Measurements from ENCODE around the gene ILRUN.

DNA sequence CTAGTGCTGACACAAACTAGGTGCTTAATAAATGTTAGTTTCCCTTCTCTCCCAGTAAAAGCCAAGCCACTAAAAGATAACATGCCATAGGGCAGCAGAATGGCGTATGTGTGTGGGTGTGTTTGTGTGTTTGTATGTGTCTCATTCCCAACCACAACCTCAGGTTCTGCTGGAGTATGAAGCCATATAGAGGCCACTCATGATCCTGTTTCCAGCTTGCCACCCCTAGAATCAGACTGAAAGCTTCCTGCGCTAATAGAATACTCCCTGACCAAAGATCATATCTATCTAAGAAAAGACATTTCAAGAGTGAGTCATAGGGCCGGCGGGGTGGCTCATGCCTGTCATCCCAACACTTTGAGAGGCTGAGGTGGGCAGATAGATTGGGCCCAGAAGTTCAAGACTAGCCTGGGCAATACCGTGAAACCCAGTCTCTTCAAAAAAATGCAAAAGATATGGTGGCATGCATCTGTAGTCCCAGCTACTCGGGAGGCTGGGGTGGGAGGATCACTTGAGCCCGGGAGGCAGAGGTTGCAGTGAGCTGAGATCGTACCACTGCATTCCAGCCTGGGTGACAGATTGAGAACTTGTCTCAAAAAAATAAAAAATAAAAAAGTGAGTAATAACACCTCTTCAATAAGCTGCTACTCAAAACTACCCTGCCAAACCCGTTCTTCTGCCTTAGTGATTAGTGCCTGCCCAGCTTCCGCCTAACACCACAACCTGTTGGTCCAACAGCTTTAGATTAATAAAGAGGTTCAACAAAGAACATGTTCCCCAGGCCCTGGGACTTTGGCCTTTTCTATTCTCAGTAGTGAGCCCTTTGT lies 48.9 kb upstream of the ILRUN start:
- TF ChIP-seq, protein P1, sequence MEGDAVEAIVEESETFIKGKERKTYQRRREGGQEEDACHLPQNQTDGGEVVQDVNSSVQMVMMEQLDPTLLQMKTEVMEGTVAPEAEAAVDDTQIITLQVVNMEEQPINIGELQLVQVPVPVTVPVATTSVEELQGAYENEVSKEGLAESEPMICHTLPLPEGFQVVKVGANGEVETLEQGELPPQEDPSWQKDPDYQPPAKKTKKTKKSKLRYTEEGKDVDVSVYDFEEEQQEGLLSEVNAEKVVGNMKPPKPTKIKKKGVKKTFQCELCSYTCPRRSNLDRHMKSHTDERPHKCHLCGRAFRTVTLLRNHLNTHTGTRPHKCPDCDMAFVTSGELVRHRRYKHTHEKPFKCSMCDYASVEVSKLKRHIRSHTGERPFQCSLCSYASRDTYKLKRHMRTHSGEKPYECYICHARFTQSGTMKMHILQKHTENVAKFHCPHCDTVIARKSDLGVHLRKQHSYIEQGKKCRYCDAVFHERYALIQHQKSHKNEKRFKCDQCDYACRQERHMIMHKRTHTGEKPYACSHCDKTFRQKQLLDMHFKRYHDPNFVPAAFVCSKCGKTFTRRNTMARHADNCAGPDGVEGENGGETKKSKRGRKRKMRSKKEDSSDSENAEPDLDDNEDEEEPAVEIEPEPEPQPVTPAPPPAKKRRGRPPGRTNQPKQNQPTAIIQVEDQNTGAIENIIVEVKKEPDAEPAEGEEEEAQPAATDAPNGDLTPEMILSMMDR (IDR thresholded peaks at IDR 0.05), result no peak
- no peak for TF ChIP-seq EZH2 (IDR thresholded peaks at IDR 0.05; ENCODE audit: borderline replicate concordance, insufficient read depth, low read depth, low read length, poor library complexity, severe bottlenecking)
